ENCODE data around the gene OR10J5.
"Not testable (repeated sequence)": the region's sequence is repeated elsewhere in the genome, so short reads cannot be mapped to it uniquely, and the experiment has no call there.

Gene OR10J5

DNA sequence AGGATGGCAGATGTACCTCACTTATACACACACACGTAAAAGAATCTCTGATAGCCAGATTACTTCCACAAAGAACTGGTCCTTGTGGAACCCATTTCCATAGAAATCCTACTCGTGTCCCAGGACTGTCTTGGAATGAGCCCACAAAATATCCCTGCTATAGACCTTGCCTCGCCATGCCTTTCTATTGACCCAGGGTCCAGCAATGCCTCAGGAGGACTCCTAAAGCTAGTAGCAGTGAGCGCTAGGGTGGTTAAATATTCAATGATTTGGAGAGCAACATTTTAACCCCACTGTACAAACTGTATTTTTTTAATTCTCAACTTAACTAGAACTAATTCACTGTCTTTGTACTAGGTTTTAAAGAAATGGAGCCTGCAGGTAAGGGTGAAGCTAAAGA lies 26.9 kb downstream of the OR10J5 start:
- no CpG with 5 or more reads among the region's 4 CpGs for WGBS (ENCODE audit: extremely low coverage, insufficient coverage, insufficient read length)

DNA sequence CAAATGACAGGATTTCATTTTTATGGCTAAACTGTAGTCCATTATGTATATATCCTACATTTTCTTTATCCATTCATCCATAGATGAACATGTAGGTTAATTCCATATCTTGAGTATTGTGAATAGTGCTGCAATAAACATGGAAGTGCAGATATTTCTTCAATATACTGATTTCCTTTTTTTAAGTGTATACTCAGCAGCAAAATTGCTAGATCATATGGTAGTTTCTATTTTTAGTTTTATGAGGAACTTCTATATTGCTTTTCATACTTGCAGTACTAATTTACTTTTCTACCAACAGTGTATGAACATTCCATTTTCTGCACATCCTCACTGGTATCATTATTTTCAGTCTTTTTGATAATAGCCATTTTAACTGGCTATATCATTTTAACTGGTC lies 30.1 kb downstream of the OR10J5 start:
- Histone ChIP-seq H3K9me3 (ENCODE audit: insufficient read depth, low read depth, low read length) (no peaks in the 10 kb centered on the region), H2AK5ac (ENCODE audit: low read length) (no peak overlapping the region), H3K4ac (ENCODE audit: low read depth, low read length) (no peak overlapping the region), H3K4me1 (ENCODE audit: control insufficient read depth in 1 of 2, insufficient read depth in 2 of 2, low read length in 2 of 2) (no peaks in the 10 kb centered on the region), H3K27me3 (ENCODE audit: insufficient read depth, low read length) (no peaks in the 10 kb centered on the region), H4K8ac (ENCODE audit: low read depth, low read length) (no peak overlapping the region), H2BK5ac (ENCODE audit: low read depth, low read length, poor library complexity) (no peak overlapping the region), H4K12ac (ENCODE audit: low read depth, low read length) (no peak overlapping the region), H3K4me2 (ENCODE audit: low read length) (no peak overlapping the region), H3K14ac (ENCODE audit: low read length) (no peak overlapping the region), H2BK120ac (ENCODE audit: insufficient read depth, low read length, poor library complexity) (no peak overlapping the region), H2AFZ (ENCODE audit: insufficient read depth, low read length, poor library complexity) (no peak overlapping the region), H3K18ac (ENCODE audit: low read length) (no peak overlapping the region), H3K23ac (ENCODE audit: low read length) (no peak overlapping the region), H4K91ac (ENCODE audit: low read depth, low read length) (no peak overlapping the region), H3K36me3 (ENCODE audit: control insufficient read depth in 1 of 2, insufficient read depth in 2 of 2, low read length in 2 of 2) (no peaks in the 10 kb centered on the region), H3K79me1 (ENCODE audit: low read length) (no peaks in the 10 kb centered on the region), H2BK12ac (ENCODE audit: low read length) (no peak overlapping the region), H3K79me2 (ENCODE audit: control insufficient read depth, insufficient read depth, low read length, poor library complexity) (no peaks in the 10 kb centered on the region), H3K27ac (ENCODE audit: low read depth, low read length) (no peak overlapping the region), H3K9ac (ENCODE audit: low read length) (no peak overlapping the region), H3K4me3 (ENCODE audit: low read depth, low read length) (no peak overlapping the region)
- DNase-seq = no peak

More for the DNA sequence above, 26.9 kb downstream of the OR10J5 start:
- Histone ChIP-seq H3K4me1 (ENCODE audit: control insufficient read depth in 1 of 2, insufficient read depth in 2 of 2, low read length in 2 of 2) (no peaks in the 10 kb centered on the region), H2BK5ac (ENCODE audit: low read depth, low read length, poor library complexity) (no peak overlapping the region), H2BK12ac (ENCODE audit: low read length) (no peak overlapping the region), H4K8ac (ENCODE audit: low read depth, low read length) (no peak overlapping the region), H3K18ac (ENCODE audit: low read length) (no peak overlapping the region), H3K9ac (ENCODE audit: low read length) (no peak overlapping the region), H3K27me3 (ENCODE audit: insufficient read depth, low read length) (no peaks in the 10 kb centered on the region), H2AK5ac (ENCODE audit: low read length) (no peak overlapping the region), H3K4me2 (ENCODE audit: low read length) (no peak overlapping the region), H3K4me3 (ENCODE audit: low read depth, low read length) (no peak overlapping the region), H3K9me3 (ENCODE audit: insufficient read depth, low read depth, low read length) (no peaks in the 10 kb centered on the region), H2AFZ (ENCODE audit: insufficient read depth, low read length, poor library complexity) (no peak overlapping the region), H3K23ac (ENCODE audit: low read length) (no peak overlapping the region), H3K27ac (ENCODE audit: low read depth, low read length) (no peak overlapping the region), H3K36me3 (ENCODE audit: control insufficient read depth in 1 of 2, insufficient read depth in 2 of 2, low read length in 2 of 2) (no peaks in the 10 kb centered on the region), H3K79me1 (ENCODE audit: low read length) (no peaks in the 10 kb centered on the region), H3K14ac (ENCODE audit: low read length) (no peak overlapping the region), H4K91ac (ENCODE audit: low read depth, low read length) (no peak overlapping the region), H2BK120ac (ENCODE audit: insufficient read depth, low read length, poor library complexity) (no peak overlapping the region), H3K79me2 (ENCODE audit: control insufficient read depth, insufficient read depth, low read length, poor library complexity) (no peaks in the 10 kb centered on the region), H3K4ac (ENCODE audit: low read depth, low read length) (no peak overlapping the region), H4K12ac (ENCODE audit: low read depth, low read length) (no peak overlapping the region)
- DNase-seq = no peak

DNA sequence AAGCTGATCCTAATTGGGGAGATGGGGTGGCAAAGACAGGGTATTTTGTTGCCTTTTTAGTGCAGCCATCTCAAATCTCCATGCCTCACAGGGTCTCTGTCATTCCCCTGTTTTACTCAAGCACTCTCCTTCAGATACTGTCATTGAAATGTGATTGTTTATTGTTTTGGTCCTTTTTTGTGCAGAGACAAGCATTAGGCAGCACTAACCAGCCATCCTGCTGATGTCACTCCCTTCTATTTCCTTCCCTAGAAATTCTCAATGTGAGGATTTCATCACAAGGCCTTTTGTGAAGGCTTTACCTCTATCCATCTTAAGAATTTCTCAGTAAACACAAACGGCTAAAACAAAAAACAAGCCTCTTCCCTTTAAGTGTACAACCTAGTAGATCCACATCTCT lies 34.7 kb downstream of the OR10J5 start:
- no peak overlapping the region for H3K4me2 ChIP-seq (ENCODE audit: low read length)
- H3K27me3 ChIP-seq (ENCODE audit: insufficient read depth, low read length) = no peaks in the 10 kb centered on the region
- H3K18ac ChIP-seq (ENCODE audit: low read length) = no peak overlapping the region
- H3K9ac ChIP-seq (ENCODE audit: low read length) = no peak overlapping the region
- H3K14ac ChIP-seq (ENCODE audit: low read length) = no peak overlapping the region
- H3K27ac ChIP-seq (ENCODE audit: low read depth, low read length) = no peak overlapping the region
- H3K4ac ChIP-seq (ENCODE audit: low read depth, low read length) = no peak overlapping the region
- H3K4me3 ChIP-seq (ENCODE audit: low read depth, low read length) = no peak overlapping the region
- no peak overlapping the region for H4K8ac ChIP-seq (ENCODE audit: low read depth, low read length)
- H3K23ac ChIP-seq (ENCODE audit: low read length) = no peak overlapping the region
- H3K4me1 ChIP-seq (ENCODE audit: control insufficient read depth in 1 of 2, insufficient read depth in 2 of 2, low read length in 2 of 2) = no peaks in the 10 kb centered on the region
- H3K79me1 ChIP-seq (ENCODE audit: low read length) = no peaks in the 10 kb centered on the region
- H2AFZ ChIP-seq (ENCODE audit: insufficient read depth, low read length, poor library complexity) = no peak overlapping the region
- H4K91ac ChIP-seq (ENCODE audit: low read depth, low read length) = no peak overlapping the region
- no peak overlapping the region for H2BK120ac ChIP-seq (ENCODE audit: insufficient read depth, low read length, poor library complexity)
- no peak for DNase-seq
- no CpG with 5 or more reads among the region's 1 CpG for WGBS (ENCODE audit: extremely low coverage, insufficient coverage, insufficient read length)
- no peak overlapping the region for H2BK5ac ChIP-seq (ENCODE audit: low read depth, low read length, poor library complexity)
- no peak overlapping the region for H4K12ac ChIP-seq (ENCODE audit: low read depth, low read length)
- no peaks in the 10 kb centered on the region for H3K79me2 ChIP-seq (ENCODE audit: control insufficient read depth, insufficient read depth, low read length, poor library complexity)
- H3K36me3 ChIP-seq (ENCODE audit: control insufficient read depth in 1 of 2, insufficient read depth in 2 of 2, low read length in 2 of 2) = no peaks in the 10 kb centered on the region
- no peaks in the 10 kb centered on the region for H3K9me3 ChIP-seq (ENCODE audit: insufficient read depth, low read depth, low read length)
- H2BK12ac ChIP-seq (ENCODE audit: low read length) = no peak overlapping the region
- no peak overlapping the region for H2AK5ac ChIP-seq (ENCODE audit: low read length)

DNA sequence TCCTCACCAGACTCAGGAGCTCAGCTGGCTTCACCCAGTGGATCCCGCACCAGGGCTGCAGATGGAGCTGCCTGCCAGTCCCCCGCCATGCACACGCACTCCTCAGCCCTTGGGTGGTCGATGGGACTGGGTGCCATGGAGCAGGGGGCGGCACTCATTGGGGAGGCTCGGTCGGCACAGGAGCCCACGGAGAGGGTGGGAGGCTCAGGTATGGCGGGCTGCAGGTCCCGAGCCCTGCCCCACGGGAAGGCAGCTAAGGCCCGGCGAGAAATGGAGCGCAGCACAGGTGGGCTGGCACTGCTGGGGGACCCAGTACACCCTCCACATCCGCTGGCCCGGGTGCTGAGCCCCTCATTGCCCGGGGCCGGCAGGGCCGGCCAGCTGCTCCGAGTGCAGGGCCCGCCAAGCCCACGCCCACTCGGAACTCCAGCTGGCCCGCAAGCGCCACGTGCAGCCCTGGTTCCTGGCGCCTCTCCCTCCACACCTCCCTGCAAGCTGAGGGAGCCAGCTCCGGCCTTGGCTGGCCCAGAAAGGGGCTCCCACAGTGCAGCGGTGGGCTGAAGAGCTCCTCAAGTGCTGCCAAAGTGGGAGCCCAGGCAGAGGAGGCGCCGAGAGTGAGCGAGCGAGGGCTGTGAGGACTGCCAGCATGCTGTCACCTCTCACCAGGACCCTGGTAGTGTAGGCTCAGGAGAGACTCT lies 41.1 kb downstream of the OR10J5 start:
- not testable (repeated sequence) for H3K18ac ChIP-seq (ENCODE audit: low read length); H3K4me2 ChIP-seq (ENCODE audit: low read length); H4K8ac ChIP-seq (ENCODE audit: low read depth, low read length); H4K91ac ChIP-seq (ENCODE audit: low read depth, low read length); H3K4ac ChIP-seq (ENCODE audit: low read depth, low read length); H3K9me3 ChIP-seq (ENCODE audit: insufficient read depth, low read depth, low read length); H2BK5ac ChIP-seq (ENCODE audit: low read depth, low read length, poor library complexity); H2AK5ac ChIP-seq (ENCODE audit: low read length); H3K9ac ChIP-seq (ENCODE audit: low read length); H2BK120ac ChIP-seq (ENCODE audit: insufficient read depth, low read length, poor library complexity); H4K12ac ChIP-seq (ENCODE audit: low read depth, low read length); H3K27me3 ChIP-seq (ENCODE audit: insufficient read depth, low read length); H3K27ac ChIP-seq (ENCODE audit: low read depth, low read length); H3K79me1 ChIP-seq (ENCODE audit: low read length); H3K4me3 ChIP-seq (ENCODE audit: low read depth, low read length); H2BK12ac ChIP-seq (ENCODE audit: low read length); H2AFZ ChIP-seq (ENCODE audit: insufficient read depth, low read length, poor library complexity); H3K36me3 ChIP-seq (ENCODE audit: control insufficient read depth in 1 of 2, insufficient read depth in 2 of 2, low read length in 2 of 2); DNase-seq; H3K79me2 ChIP-seq (ENCODE audit: control insufficient read depth, insufficient read depth, low read length, poor library complexity); H3K23ac ChIP-seq (ENCODE audit: low read length); H3K14ac ChIP-seq (ENCODE audit: low read length); H3K4me1 ChIP-seq (ENCODE audit: control insufficient read depth in 1 of 2, insufficient read depth in 2 of 2, low read length in 2 of 2)
- no CpG with 5 or more reads among the region's 33 CpGs for WGBS (ENCODE audit: extremely low coverage, insufficient coverage, insufficient read length)
